DND-41 (cell line): Measurements from ENCODE around the gene CRYL1.

Experiments used
- EZH2 ChIP-seq: IDR thresholded peaks from 3 replicates; pipeline ENCODE4 v1.6.1; 2012; ENCODE audit warnings: borderline replicate concordance, low read depth, mild to moderate bottlenecking, moderate library complexity, low read length, inconsistent platforms; ENCODE audit not compliant: severe bottlenecking
- TF ChIP-seq, protein P1 (sequence below): IDR thresholded peaks from 2 replicates; pipeline ENCODE4 v1.5.1; 2012; ENCODE audit warnings: borderline replicate concordance, low read length, moderate library complexity, mild to moderate bottlenecking; ENCODE audit not compliant: poor library complexity, severe bottlenecking; ENCODE audit errors: extremely low read depth

GRCh38 chr13:20462533-20462915 is 63.1 kb downstream of the CRYL1 start:
- TF ChIP-seq, protein P1, sequence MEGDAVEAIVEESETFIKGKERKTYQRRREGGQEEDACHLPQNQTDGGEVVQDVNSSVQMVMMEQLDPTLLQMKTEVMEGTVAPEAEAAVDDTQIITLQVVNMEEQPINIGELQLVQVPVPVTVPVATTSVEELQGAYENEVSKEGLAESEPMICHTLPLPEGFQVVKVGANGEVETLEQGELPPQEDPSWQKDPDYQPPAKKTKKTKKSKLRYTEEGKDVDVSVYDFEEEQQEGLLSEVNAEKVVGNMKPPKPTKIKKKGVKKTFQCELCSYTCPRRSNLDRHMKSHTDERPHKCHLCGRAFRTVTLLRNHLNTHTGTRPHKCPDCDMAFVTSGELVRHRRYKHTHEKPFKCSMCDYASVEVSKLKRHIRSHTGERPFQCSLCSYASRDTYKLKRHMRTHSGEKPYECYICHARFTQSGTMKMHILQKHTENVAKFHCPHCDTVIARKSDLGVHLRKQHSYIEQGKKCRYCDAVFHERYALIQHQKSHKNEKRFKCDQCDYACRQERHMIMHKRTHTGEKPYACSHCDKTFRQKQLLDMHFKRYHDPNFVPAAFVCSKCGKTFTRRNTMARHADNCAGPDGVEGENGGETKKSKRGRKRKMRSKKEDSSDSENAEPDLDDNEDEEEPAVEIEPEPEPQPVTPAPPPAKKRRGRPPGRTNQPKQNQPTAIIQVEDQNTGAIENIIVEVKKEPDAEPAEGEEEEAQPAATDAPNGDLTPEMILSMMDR, result no peak
- no peak for TF ChIP-seq EZH2
